ENCODE data around the gene PDE5A.

GRCh38 chr4:119518230-119518892 lies 110.2 kb downstream of the PDE5A start:
- no peak for TF ChIP-seq BRCA1 (IDR thresholded peaks at IDR 0.05; ENCODE audit: low read depth, low read length)
- no peak for TF ChIP-seq EGR1 (IDR thresholded peaks at IDR 0.05; ENCODE audit: borderline replicate concordance in 1 of 2, low read depth in 2 of 2, low read length in 2 of 2)

Data from GM12878 (cell line).